ENCODE results near the gene RIOX2.
A peak's percentile ranks its signal among the peaks of the same experiment; 100 is the strongest.

The RIOX2 gene

DNA sequence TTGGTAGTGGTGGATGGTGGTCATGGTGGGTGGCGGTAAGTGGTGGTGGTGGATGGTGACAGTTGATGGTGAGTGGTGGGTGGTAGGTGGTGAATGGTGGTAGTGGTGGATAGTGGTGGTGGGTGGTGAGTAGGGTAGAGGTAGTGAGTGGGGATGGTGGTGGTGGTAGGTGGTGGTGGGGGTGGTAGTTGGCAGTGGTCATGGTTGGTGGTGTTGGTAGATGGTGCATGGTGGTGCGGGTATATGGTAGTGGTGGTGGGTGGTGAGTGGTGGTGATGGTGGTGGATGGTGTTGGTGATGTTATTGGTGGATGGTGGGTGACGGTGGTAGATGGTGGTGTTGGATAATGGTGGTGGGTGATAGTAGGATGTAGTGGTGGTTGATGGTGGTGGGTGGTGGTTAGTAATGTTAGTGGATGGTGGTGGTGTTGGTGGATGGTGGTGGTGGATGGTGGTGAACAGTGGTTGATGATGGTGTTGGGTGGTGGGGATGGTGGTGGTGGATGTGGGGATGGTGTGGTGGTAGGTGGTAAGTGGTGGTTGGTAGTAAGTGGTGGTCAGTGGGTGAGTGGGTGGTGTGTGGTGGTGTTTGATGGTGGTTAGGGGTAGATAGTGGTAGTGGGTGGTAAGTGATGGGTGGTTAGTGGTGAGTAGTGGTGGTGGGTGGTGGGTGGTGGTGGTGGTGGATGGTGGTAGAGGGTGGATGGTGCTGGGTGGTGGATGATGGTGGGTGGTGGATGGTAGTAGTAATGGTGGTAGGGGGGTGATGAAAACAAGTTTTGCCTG lies 16.7 kb upstream of the RIOX2 start:
- TF ChIP-seq, protein P1, sequence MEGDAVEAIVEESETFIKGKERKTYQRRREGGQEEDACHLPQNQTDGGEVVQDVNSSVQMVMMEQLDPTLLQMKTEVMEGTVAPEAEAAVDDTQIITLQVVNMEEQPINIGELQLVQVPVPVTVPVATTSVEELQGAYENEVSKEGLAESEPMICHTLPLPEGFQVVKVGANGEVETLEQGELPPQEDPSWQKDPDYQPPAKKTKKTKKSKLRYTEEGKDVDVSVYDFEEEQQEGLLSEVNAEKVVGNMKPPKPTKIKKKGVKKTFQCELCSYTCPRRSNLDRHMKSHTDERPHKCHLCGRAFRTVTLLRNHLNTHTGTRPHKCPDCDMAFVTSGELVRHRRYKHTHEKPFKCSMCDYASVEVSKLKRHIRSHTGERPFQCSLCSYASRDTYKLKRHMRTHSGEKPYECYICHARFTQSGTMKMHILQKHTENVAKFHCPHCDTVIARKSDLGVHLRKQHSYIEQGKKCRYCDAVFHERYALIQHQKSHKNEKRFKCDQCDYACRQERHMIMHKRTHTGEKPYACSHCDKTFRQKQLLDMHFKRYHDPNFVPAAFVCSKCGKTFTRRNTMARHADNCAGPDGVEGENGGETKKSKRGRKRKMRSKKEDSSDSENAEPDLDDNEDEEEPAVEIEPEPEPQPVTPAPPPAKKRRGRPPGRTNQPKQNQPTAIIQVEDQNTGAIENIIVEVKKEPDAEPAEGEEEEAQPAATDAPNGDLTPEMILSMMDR (conservative IDR thresholded peaks at IDR 0.05) = no peak
- TF ChIP-seq ZFX (IDR thresholded peaks at IDR 0.05) = no peak

DNA sequence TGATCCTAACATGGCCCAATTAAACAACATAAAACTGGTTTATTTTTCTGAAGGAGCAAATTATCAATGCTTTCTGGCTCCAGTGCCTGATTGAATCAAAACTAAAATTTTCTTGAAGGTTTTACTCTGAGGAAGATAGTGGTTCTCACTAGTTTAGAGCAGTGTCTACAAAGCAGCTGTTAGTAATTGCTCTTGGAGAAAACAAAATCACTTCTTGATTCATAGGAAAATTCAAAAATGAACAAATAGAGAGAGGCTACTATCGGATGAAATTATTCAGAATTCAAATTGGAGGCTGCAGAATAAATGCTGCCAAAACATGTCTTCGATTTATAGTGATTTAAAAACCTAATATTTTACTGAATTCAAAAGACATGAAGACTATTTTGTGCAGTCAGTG lies 15.1 kb upstream of the RIOX2 start:
- TF ChIP-seq, protein P1 (conservative IDR thresholded peaks at IDR 0.05) = no peak
- TF ChIP-seq ZFX (IDR thresholded peaks at IDR 0.05) = no peak
- H3K27ac ChIP-seq = no peak overlapping the region

More for the DNA sequence above, 16.7 kb upstream of the RIOX2 start:
- no peak overlapping the region for H3K27ac ChIP-seq

DNA sequence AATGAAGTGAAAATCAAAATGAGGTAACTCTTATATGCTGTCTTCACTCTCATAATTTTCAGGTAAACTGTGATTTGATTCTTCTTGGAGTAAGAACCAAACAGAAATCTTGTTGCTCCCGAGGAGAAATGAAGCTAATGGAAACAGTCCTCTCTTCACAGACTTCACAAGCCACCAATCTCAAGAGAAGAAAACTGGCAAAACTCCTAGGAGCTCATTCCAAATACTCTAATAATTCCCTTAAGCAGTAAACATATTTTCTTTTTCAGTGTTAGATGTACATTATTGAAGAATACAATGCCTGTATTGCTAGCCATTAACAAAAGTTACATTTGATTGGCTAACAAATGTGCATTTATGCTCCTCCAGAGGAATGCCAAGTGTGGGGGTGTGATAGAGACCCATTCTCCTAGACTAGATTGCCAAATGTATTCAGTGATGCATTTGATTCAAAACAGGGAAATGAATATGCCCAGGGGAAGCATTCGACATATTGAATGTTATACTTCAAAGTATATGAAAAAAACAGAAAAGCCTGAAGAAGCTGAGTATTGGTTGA lies 11.8 kb upstream of the RIOX2 start:
- no peak overlapping the region for H3K27ac ChIP-seq
- TF ChIP-seq ZFX (IDR thresholded peaks at IDR 0.05) = no peak
- TF ChIP-seq, protein P1 (conservative IDR thresholded peaks at IDR 0.05) = no peak

DNA sequence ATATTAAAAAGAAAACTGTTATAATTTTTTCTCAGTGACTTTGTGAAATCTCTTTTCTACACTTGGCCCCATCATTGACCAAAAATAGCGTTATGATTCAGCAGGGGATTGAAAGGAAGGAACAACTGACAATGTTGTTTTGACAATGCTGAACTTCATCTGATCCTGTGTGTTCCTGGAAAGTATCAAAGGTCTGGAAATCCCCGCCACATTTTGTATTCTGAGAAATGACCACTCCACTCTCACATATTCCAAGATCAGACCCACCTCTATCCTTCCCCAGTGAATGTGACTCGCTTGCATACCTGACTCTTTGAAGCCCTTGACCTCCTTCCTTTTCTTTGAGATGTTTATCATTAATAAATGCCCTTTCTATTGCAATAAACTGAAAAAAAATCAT lies 9.7 kb upstream of the RIOX2 start:
- TF ChIP-seq, protein P1 (conservative IDR thresholded peaks at IDR 0.05) = no peak
- no peak overlapping the region for H3K27ac ChIP-seq

DNA sequence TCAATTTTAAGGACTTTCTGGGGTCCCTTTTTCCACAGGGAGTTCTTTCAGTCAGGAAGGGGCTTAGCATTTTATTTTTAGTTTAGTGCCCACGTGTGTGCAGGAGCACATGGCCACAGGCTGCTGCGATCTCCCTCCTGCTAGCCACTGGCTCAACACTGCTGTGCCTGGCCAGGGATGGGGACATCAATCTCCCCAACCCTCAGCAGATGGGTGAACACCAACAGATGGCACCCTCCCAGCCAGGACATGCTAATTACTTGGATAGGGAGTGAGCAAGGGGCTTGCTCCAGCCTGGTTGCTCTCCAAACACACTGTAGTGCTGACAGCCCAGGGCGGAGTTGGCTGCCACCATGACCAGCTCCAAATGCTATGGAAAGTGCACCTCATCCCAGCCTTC lies 7.4 kb upstream of the RIOX2 start:
- TF ChIP-seq ZFX (IDR thresholded peaks at IDR 0.05) = no peak
- TF ChIP-seq, protein P1 (conservative IDR thresholded peaks at IDR 0.05) = no peak
- H3K27ac ChIP-seq = no peak overlapping the region

DNA sequence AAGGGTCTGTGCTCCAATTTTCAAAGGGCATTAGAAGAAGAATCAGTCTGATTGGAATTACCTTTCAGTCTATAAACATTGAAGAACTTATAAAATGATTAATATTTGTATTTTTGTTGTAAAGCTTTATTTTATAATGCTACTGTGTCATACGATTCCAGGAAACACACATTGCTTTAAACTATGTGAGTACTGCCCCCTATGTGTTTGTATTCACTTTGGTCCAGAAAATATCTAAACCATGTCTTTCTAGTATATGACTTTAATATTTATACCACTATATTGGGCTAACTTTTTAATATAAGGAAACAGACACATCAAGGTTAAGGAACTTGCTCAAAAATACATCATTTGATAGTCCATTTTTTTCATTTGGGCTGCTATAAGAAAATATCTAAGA lies 3.2 kb upstream of the RIOX2 start:
- H3K27ac ChIP-seq = no peak overlapping the region
- TF ChIP-seq ZFX (IDR thresholded peaks at IDR 0.05) = no peak
- TF ChIP-seq, protein P1 (conservative IDR thresholded peaks at IDR 0.05) = peak; percentile 27

DNA sequence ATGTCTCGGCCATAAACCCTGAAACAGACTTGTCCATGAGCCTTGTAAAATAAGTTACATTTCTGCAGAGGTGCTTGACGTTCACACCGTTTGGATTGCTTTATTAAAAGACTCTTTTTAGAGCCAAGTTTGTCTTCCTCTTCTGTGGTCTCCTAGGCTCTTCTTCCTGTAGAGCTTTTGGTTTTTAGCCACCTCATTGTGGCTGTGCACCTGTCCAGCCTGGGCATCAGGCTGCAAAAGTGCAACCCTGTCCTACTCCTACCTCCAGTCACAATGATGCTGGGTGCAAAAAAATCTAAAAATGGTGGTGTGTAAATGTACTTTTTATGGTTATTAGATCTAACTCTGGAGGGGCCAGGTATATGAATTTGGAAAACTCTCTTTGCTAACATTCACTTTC lies 2.8 kb upstream of the RIOX2 start:
- no peak for TF ChIP-seq ZFX (IDR thresholded peaks at IDR 0.05)
- TF ChIP-seq, protein P1 (conservative IDR thresholded peaks at IDR 0.05) = no peak
- H3K27ac ChIP-seq = no peak overlapping the region
